Caco-2 (cell line): Measurements from ENCODE around the gene PBX4. TPM values are rescaled to one million over a fixed set of nuclear protein-coding genes. Genes with fewer than 3 reads are reported as not detected.

Experiments
- BruUV-seq: library from RNA; stranded (reverse); fragments of 400-500 nt; replicated peaks from 2 replicates; lab custom pipeline; 2021; lab: Mats Ljungman, UMichigan
- CTCF ChIA-PET: fragments of 300-600 bp; sonication (Branson Sonifier 250); formaldehyde crosslinking; loops from one replicate; lab custom pipeline; 2022; ENCODE audit warnings: antibody characterized with exemption; lab: Charles Lee
- POLR2A ChIA-PET: fragments of 300-600 bp; sonication (Branson Sonifier 250); formaldehyde crosslinking; loops from one replicate; lab custom pipeline; 2022; ENCODE audit warnings: antibody characterized with exemption; lab: Charles Lee
- DNase-seq, 2 experiments: peaks; one replicate each; pipeline versions ENCODE4 v3.0.0 to v3.0.0-alpha.2; 2020 to 2022
- H3K27me3 ChIP-seq: replicated peaks from 2 replicates; pipeline ENCODE4 v1.6.0; 2011; ENCODE audit warnings: low read length; ENCODE audit not compliant: control insufficient read depth, insufficient read depth
- H3K36me3 ChIP-seq: 2 replicates; pipeline ENCODE4 v1.5.1; 2011; ENCODE audit warnings: low read length; ENCODE audit not compliant: control insufficient read depth, insufficient read depth
- H3K4me1 ChIP-seq: fragments of 250-450 bp; sonication (Bioruptor Pico); 2 replicates; pipeline ENCODE4 v1.5.1; 2020; ENCODE audit warnings: mild to moderate bottlenecking
- H3K4me3 ChIP-seq: 2 replicates; pipeline ENCODE4 v1.5.1; 2011; ENCODE audit warnings: low read depth, mild to moderate bottlenecking, control low read depth, low read length
- H3K9me3 ChIP-seq: fragments of 250-450 bp; sonication (Bioruptor Pico); 2 replicates; pipeline ENCODE4 v1.5.1; 2020; ENCODE audit warnings: mild to moderate bottlenecking, moderate library complexity
- H3K27ac Mint-ChIP-seq: one replicate; pipeline ENCODE4 v1.8.0; 2022; ENCODE audit warnings: mixed read lengths; ENCODE audit not compliant: unreplicated experiment
- H3K27me3 Mint-ChIP-seq: one replicate; pipeline ENCODE4 v1.8.0; 2022; ENCODE audit warnings: mixed read lengths; ENCODE audit not compliant: insufficient read depth, unreplicated experiment
- H3K36me3 Mint-ChIP-seq: one replicate; pipeline ENCODE4 v1.8.0; 2022; ENCODE audit warnings: mild to moderate bottlenecking, mixed read lengths; ENCODE audit not compliant: insufficient read depth, unreplicated experiment
- H3K4me1 Mint-ChIP-seq: one replicate; pipeline ENCODE4 v1.8.0; 2022; ENCODE audit warnings: low read depth, mixed read lengths; ENCODE audit not compliant: unreplicated experiment
- H3K4me3 Mint-ChIP-seq: one replicate; pipeline ENCODE4 v1.8.0; 2022; ENCODE audit warnings: mild to moderate bottlenecking, moderate library complexity, mixed read lengths; ENCODE audit not compliant: unreplicated experiment
- H3K9me3 Mint-ChIP-seq: one replicate; pipeline ENCODE4 v1.8.0; 2022; ENCODE audit warnings: mixed read lengths; ENCODE audit not compliant: unreplicated experiment
- CTCF ChIP-seq, 2 experiments: fragments of 200-600 bp in 1 of 2; IDR thresholded peaks; 1 replicate in 1 of 2; 2 replicates in 1 of 2; pipeline versions ENCODE4 v1.5.1 to v1.8.0; 2011 to 2022; ENCODE audit warnings: antibody characterized with exemption in 1 of 2, control low read depth in 1 of 2, inconsistent platforms in 1 of 2, low read depth in 1 of 2, low read length in 1 of 2, mild to moderate bottlenecking in 1 of 2, moderate library complexity in 1 of 2; ENCODE audit not compliant: insufficient read depth in 1 of 2, severe bottlenecking in 1 of 2, unreplicated experiment in 1 of 2
- intact Hi-C: fragments of 100-400 bp; cut with micrococcal nuclease; formaldehyde crosslinking; loops from one replicate; pipeline ENCODE4 v1.10.0; 2022; ENCODE audit not compliant: unreplicated experiment
- total RNA-seq: library from RNA; stranded (reverse); gene quantifications from 2 replicates; pipeline ENCODE4 v1.2.3, GENCODE V29; 2022

PBX4 gene
- total RNA-seq, 1 experiment from 2014 or later: 3.5 TPM

- Histone ChIP-seq H3K9me3 (no peaks in the 10 kb centered on the region), H3K36me3 (no peaks in the 10 kb centered on the region), H3K4me3 (no peak overlapping the region), H3K27me3 (no peaks in the 10 kb centered on the region), H3K4me1 (peaks cover 4% of the 10 kb centered on the region; the same call in 1 of the 2 replicates)
- H3K9me3 Mint-ChIP-seq: no peaks in the 10 kb centered on the region
- CTCF ChIA-PET: interaction anchor here (0.6 to 1.7 kb wide), 3 partner anchors 15 to 166 kb away, joined by 3 to 5 read pairs (median 3); no protein-coding TSS in a partner anchor
- POLR2A ChIA-PET: interaction anchor here (0.6 kb wide), 1 partner anchor 79 kb away, joined by 4 read pairs; no protein-coding TSS in a partner anchor
- BruUV-seq: no TSS peak
- no peak for DNase-seq
- intact Hi-C loops: no loop called here
- no peaks in the 10 kb centered on the region for H3K27me3 Mint-ChIP-seq
- TF ChIP-seq CTCF (IDR thresholded peaks at IDR 0.05; ENCODE audit: insufficient read depth in 1 of 2, low read depth in 1 of 2, low read length in 1 of 2, severe bottlenecking in 1 of 2, unreplicated experiment in 1 of 2): no peak
- no peaks in the 10 kb centered on the region for H3K4me1 Mint-ChIP-seq
- H3K27ac Mint-ChIP-seq: no peak overlapping the region
- no peaks in the 10 kb centered on the region for H3K36me3 Mint-ChIP-seq
- no peak overlapping the region for H3K4me3 Mint-ChIP-seq
Observed at GRCh38 chr19:19568802-19569756, 49.4 kb downstream of the PBX4 start.

GRCh38 chr19:19567391-19567790 lies 51.1 kb downstream of the PBX4 start:
- Mint-ChIP-seq H3K4me3 (no peak overlapping the region), H3K27me3 (no peaks in the 10 kb centered on the region), H3K36me3 (no peaks in the 10 kb centered on the region), H3K9me3 (no peaks in the 10 kb centered on the region), H3K4me1 (no peaks in the 10 kb centered on the region), H3K27ac (no peak overlapping the region)
- Histone ChIP-seq H3K36me3 (no peaks in the 10 kb centered on the region), H3K4me3 (no peak overlapping the region), H3K4me1 (peaks cover 4% of the 10 kb centered on the region; the same call in 1 of the 2 replicates), H3K9me3 (no peaks in the 10 kb centered on the region), H3K27me3 (no peaks in the 10 kb centered on the region)
- no TSS peak for BruUV-seq
- TF ChIP-seq CTCF (IDR thresholded peaks at IDR 0.05; ENCODE audit: insufficient read depth in 1 of 2, low read depth in 1 of 2, low read length in 1 of 2, severe bottlenecking in 1 of 2, unreplicated experiment in 1 of 2): no peak
- ChIA-PET CTCF (interaction anchor here (0.6 kb wide), 1 partner anchor 61 kb away, joined by 4 read pairs; no protein-coding TSS in a partner anchor), POLR2A (no interaction called here)
- no peak for DNase-seq
- intact Hi-C loops: no loop called here

GRCh38 chr19:19566306-19566705 lies 52.2 kb downstream of the PBX4 start:
- no peaks in the 10 kb centered on the region for H3K9me3 Mint-ChIP-seq
- ChIA-PET POLR2A (no interaction called here), CTCF (no interaction called here)
- intact Hi-C loops: no loop called here
- H3K4me1 ChIP-seq: peaks cover 4% of the 10 kb centered on the region; the same call in 1 of the 2 replicates
- no peak for TF ChIP-seq CTCF (IDR thresholded peaks at IDR 0.05; ENCODE audit: insufficient read depth in 1 of 2, low read depth in 1 of 2, low read length in 1 of 2, severe bottlenecking in 1 of 2, unreplicated experiment in 1 of 2)
- H3K27me3 ChIP-seq: no peaks in the 10 kb centered on the region
- no peaks in the 10 kb centered on the region for H3K36me3 Mint-ChIP-seq
- no peak overlapping the region for H3K4me3 ChIP-seq
- no TSS peak for BruUV-seq
- no peak for DNase-seq
- H3K9me3 ChIP-seq: no peaks in the 10 kb centered on the region
- no peaks in the 10 kb centered on the region for H3K4me1 Mint-ChIP-seq
- H3K4me3 Mint-ChIP-seq: no peak overlapping the region
- no peak overlapping the region for H3K27ac Mint-ChIP-seq
- no peaks in the 10 kb centered on the region for H3K36me3 ChIP-seq
- H3K27me3 Mint-ChIP-seq: no peaks in the 10 kb centered on the region
